Measurements from ENCODE around the gene VDAC1.
A peak's percentile ranks its signal among the peaks of the same experiment; 100 is the strongest.
"Not testable (repeated sequence)": the region's sequence is repeated elsewhere in the genome, so short reads cannot be mapped to it uniquely, and the experiment has no call there.

Gene VDAC1

DNA sequence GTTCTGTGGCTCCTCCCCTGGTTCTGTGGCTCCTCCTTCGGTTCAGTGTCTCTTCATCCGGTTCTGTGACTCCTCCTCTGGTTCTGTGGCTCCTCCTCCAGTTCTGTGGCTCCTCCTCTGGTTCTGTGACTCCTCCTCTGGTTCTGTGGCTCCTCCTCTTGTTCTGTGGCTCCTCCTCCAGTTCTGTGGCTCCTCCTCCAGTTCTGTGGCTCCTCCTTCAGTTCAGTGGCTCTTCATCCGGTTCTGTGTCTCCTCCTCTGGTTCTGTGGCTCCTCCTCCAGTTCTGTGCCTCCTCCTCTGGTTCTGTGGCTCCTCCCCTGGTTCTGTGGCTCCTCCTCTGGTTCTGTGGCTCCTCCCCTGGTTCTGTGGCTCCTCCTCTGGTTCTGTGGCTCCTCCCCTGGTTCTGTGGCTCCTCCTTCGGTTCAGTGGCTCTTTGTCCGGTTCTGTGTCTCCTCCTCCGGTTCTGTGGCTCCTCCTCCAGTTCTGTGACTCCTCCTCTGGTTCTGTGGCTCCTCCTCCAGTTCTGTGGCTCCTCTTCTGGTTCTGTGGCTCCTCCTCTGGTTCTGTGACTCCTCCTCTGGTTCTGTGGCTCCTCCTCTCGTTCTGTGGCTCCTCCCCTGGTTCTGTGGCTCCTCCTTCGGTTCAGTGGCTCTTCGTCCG, 68.7 kb downstream of the VDAC1 start:
- H3K79me1 ChIP-seq (replicated peaks; ENCODE audit: low read length, poor library complexity, severe bottlenecking); H3K36me3 ChIP-seq (ENCODE audit: control insufficient read depth in 1 of 2, insufficient read depth in 2 of 2, low read depth in 1 of 2, low read length in 2 of 2); H4K91ac ChIP-seq (ENCODE audit: low read length); H3K18ac ChIP-seq (ENCODE audit: low read depth in 1 of 2, low read length in 2 of 2); H3K14ac ChIP-seq (ENCODE audit: low read length in 2 of 2); H2AK5ac ChIP-seq (ENCODE audit: low read length, severe bottlenecking); H3K4me1 ChIP-seq (ENCODE audit: control insufficient read depth, insufficient read depth, low read depth, low read length); DNase-seq; H3K4ac ChIP-seq (ENCODE audit: low read depth in 1 of 2, low read length in 2 of 2); H3K27ac ChIP-seq (ENCODE audit: low read length, poor library complexity, severe bottlenecking); H3K9me3 ChIP-seq (ENCODE audit: control insufficient read depth, low read length); H3K4me3 ChIP-seq (ENCODE audit: insufficient read depth in 1 of 2, low read depth in 1 of 2, low read length in 2 of 2); H3K23ac ChIP-seq (ENCODE audit: low read length in 2 of 2); H3K9ac ChIP-seq (ENCODE audit: low read length); H2BK15ac ChIP-seq (ENCODE audit: low read depth, poor library complexity, severe bottlenecking); H2BK5ac ChIP-seq (ENCODE audit: low read depth, low read length, poor library complexity, severe bottlenecking); H4K8ac ChIP-seq (ENCODE audit: low read length); H3K4me2 ChIP-seq (ENCODE audit: low read length, poor library complexity, severe bottlenecking); H2BK120ac ChIP-seq (ENCODE audit: low read depth, low read length); H2AFZ ChIP-seq (ENCODE audit: low read depth, low read length); H2BK12ac ChIP-seq (ENCODE audit: low read length in 2 of 2): not testable (repeated sequence)
- H3K27me3 ChIP-seq (ENCODE audit: control insufficient read depth in 1 of 2, insufficient read depth in 1 of 2, low read length in 2 of 2) = peaks cover 0 to 25% of the 10 kb centered on the region in 2 experiments
- 72% methylated on average over 10 of the region's 10 CpGs for WGBS

GRCh38 chr5:133935667-133935940, 69.2 kb downstream of the VDAC1 start:
- peaks cover 0 to 23% of the 10 kb centered on the region in 2 experiments for H3K27me3 ChIP-seq (ENCODE audit: control insufficient read depth in 1 of 2, insufficient read depth in 1 of 2, low read length in 2 of 2)
- H3K4me2 ChIP-seq (ENCODE audit: low read length, poor library complexity, severe bottlenecking) = no peak overlapping the region
- peaks cover 0 to 4% of the 10 kb centered on the region in 2 experiments for H3K36me3 ChIP-seq (ENCODE audit: control insufficient read depth in 1 of 2, insufficient read depth in 2 of 2, low read depth in 1 of 2, low read length in 2 of 2)
- no peak overlapping the region for H2BK5ac ChIP-seq (ENCODE audit: low read depth, low read length, poor library complexity, severe bottlenecking)
- H4K91ac ChIP-seq (ENCODE audit: low read length) = no peak overlapping the region
- no peak overlapping the region for H3K18ac ChIP-seq (ENCODE audit: low read depth in 1 of 2, low read length in 2 of 2)
- no peak overlapping the region for H3K27ac ChIP-seq (ENCODE audit: low read length, poor library complexity, severe bottlenecking)
- DNase-seq = no peak
- no peak overlapping the region for H3K9ac ChIP-seq (ENCODE audit: low read length)
- no peak overlapping the region for H2BK15ac ChIP-seq (ENCODE audit: low read depth, poor library complexity, severe bottlenecking)
- H3K4me1 ChIP-seq (ENCODE audit: control insufficient read depth, insufficient read depth, low read depth, low read length) = peaks cover 7% of the 10 kb centered on the region
- H3K9me3 ChIP-seq (ENCODE audit: control insufficient read depth, low read length) = no peaks in the 10 kb centered on the region
- no peak overlapping the region for H2AFZ ChIP-seq (ENCODE audit: low read depth, low read length)
- peak overlapping the region in 1 of 2 experiments; percentile 58 for H3K14ac ChIP-seq (ENCODE audit: low read length in 2 of 2)
- no peaks in the 10 kb centered on the region for H3K79me1 ChIP-seq (replicated peaks; ENCODE audit: low read length, poor library complexity, severe bottlenecking)
- no peak overlapping the region for H2AK5ac ChIP-seq (ENCODE audit: low read length, severe bottlenecking)
- 63% methylated on average over 5 of the region's 5 CpGs for WGBS
- no peak overlapping the region for H2BK120ac ChIP-seq (ENCODE audit: low read depth, low read length)
- H3K23ac ChIP-seq (ENCODE audit: low read length in 2 of 2) = no peak overlapping the region
- H4K8ac ChIP-seq (ENCODE audit: low read length) = no peak overlapping the region
- H3K4ac ChIP-seq (ENCODE audit: low read depth in 1 of 2, low read length in 2 of 2) = no peak overlapping the region
- H3K4me3 ChIP-seq (ENCODE audit: insufficient read depth in 1 of 2, low read depth in 1 of 2, low read length in 2 of 2) = no peak overlapping the region
- H2BK12ac ChIP-seq (ENCODE audit: low read length in 2 of 2) = no peak overlapping the region

DNA sequence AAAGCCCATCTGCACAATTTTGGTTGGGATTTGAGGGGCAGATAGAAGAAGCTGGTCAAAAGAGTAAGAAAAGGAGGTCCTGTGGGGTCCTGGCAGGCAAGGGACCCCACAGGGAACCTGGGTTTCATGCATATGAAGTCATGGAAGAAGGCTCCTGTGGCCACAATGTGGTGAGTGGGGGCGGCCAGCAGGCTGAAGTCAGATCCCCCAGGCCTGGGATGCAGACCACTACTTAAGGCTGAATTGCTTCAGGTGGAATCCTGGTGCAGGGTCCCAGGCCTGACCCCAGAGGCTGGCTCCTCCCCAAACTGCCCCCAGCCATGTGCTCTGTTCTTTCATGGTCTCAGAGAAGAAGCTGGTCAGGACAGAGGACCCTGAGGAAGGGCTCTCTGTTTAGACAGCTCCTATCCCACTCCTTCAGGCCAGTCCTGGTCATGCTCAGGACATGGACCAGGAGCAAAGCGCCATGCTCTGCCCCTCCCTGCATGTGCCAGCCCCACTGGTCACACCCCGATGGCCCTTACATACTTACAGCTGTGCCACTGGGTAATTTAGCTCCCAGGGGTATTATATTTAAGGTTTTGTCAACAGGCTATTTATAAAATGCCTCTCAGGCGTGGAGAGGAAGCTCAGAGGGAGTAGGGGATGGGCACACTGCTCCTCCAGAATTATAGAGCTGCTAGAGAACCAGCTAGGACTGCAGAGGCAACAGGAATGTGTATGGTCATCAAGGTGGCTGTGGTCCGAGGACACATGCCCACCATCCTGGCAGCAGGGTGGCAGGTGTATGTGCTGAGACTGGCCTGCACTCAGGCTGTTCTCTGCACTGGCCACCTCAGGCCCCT, 69.7 kb downstream of the VDAC1 start:
- Histone ChIP-seq H2AFZ (ENCODE audit: low read depth, low read length) (no peak overlapping the region), H3K4me3 (ENCODE audit: insufficient read depth in 1 of 2, low read depth in 1 of 2, low read length in 2 of 2) (no peak overlapping the region), H2BK5ac (ENCODE audit: low read depth, low read length, poor library complexity, severe bottlenecking) (no peak overlapping the region), H3K23ac (ENCODE audit: low read length in 2 of 2) (no peak overlapping the region), H3K4ac (ENCODE audit: low read depth in 1 of 2, low read length in 2 of 2) (no peak overlapping the region), H2BK15ac (ENCODE audit: low read depth, poor library complexity, severe bottlenecking) (no peak overlapping the region), H4K91ac (ENCODE audit: low read length) (no peak overlapping the region), H3K36me3 (ENCODE audit: control insufficient read depth in 1 of 2, insufficient read depth in 2 of 2, low read depth in 1 of 2, low read length in 2 of 2) (peaks cover 0 to 4% of the 10 kb centered on the region in 2 experiments), H3K9ac (ENCODE audit: low read length) (no peak overlapping the region), H3K9me3 (ENCODE audit: control insufficient read depth, low read length) (no peaks in the 10 kb centered on the region), H3K4me1 (ENCODE audit: control insufficient read depth, insufficient read depth, low read depth, low read length) (peaks cover 12% of the 10 kb centered on the region), H3K27ac (ENCODE audit: low read length, poor library complexity, severe bottlenecking) (no peak overlapping the region), H2BK120ac (ENCODE audit: low read depth, low read length) (no peak overlapping the region), H2AK5ac (ENCODE audit: low read length, severe bottlenecking) (no peak overlapping the region), H3K18ac (ENCODE audit: low read depth in 1 of 2, low read length in 2 of 2) (no peak overlapping the region), H4K8ac (ENCODE audit: low read length) (no peak overlapping the region), H3K14ac (ENCODE audit: low read length in 2 of 2) (peak overlapping the region in 1 of 2 experiments; percentile 58), H3K4me2 (ENCODE audit: low read length, poor library complexity, severe bottlenecking) (no peak overlapping the region), H2BK12ac (ENCODE audit: low read length in 2 of 2) (no peak overlapping the region), H3K27me3 (ENCODE audit: control insufficient read depth in 1 of 2, insufficient read depth in 1 of 2, low read length in 2 of 2) (peaks cover 0 to 23% of the 10 kb centered on the region in 2 experiments), H3K79me1 (replicated peaks; ENCODE audit: low read length, poor library complexity, severe bottlenecking) (no peaks in the 10 kb centered on the region)
- no peak for DNase-seq
- WGBS = 79% methylated on average over 5 of the region's 5 CpGs

DNA sequence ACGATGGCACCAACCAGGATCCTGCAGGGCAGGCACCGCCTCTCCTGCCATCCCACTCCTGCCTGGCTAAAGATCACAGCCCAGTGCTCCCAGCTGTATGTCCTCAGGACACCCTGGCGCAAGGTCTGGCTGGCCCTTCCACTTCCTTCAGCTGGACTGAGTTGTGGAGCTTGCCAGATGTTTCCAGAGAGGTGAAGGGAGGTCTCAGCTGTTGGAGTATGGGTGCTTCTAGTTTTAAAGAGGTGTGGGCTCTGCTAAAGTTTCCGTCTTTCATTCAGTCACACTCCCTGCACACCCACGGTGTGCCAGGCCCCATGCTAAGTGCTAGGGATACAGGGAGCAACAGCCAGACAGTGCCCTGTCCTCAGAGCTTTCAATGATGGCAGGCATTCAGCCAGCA, 70.5 kb downstream of the VDAC1 start:
- no peak overlapping the region for H2BK120ac ChIP-seq (ENCODE audit: low read depth, low read length)
- no peak overlapping the region for H2BK5ac ChIP-seq (ENCODE audit: low read depth, low read length, poor library complexity, severe bottlenecking)
- H2BK12ac ChIP-seq (ENCODE audit: low read length in 2 of 2) = no peak overlapping the region
- H3K14ac ChIP-seq (ENCODE audit: low read length in 2 of 2) = no peak overlapping the region
- no peak overlapping the region for H2BK15ac ChIP-seq (ENCODE audit: low read depth, poor library complexity, severe bottlenecking)
- no peak overlapping the region for H3K23ac ChIP-seq (ENCODE audit: low read length in 2 of 2)
- H3K4ac ChIP-seq (ENCODE audit: low read depth in 1 of 2, low read length in 2 of 2) = no peak overlapping the region
- H3K27me3 ChIP-seq (ENCODE audit: control insufficient read depth in 1 of 2, insufficient read depth in 1 of 2, low read length in 2 of 2) = peaks cover 0 to 23% of the 10 kb centered on the region in 2 experiments
- WGBS = 65% methylated on average over 4 of the region's 5 CpGs
- no peak overlapping the region for H3K18ac ChIP-seq (ENCODE audit: low read depth in 1 of 2, low read length in 2 of 2)
- H3K27ac ChIP-seq (ENCODE audit: low read length, poor library complexity, severe bottlenecking) = no peak overlapping the region
- no peak overlapping the region for H3K4me3 ChIP-seq (ENCODE audit: insufficient read depth in 1 of 2, low read depth in 1 of 2, low read length in 2 of 2)
- H3K9me3 ChIP-seq (ENCODE audit: control insufficient read depth, low read length) = no peaks in the 10 kb centered on the region
- no peaks in the 10 kb centered on the region for H3K79me1 ChIP-seq (replicated peaks; ENCODE audit: low read length, poor library complexity, severe bottlenecking)
- no peak overlapping the region for H2AK5ac ChIP-seq (ENCODE audit: low read length, severe bottlenecking)
- no peak for DNase-seq
- H3K4me2 ChIP-seq (ENCODE audit: low read length, poor library complexity, severe bottlenecking) = no peak overlapping the region
- H3K9ac ChIP-seq (ENCODE audit: low read length) = no peak overlapping the region
- H3K4me1 ChIP-seq (ENCODE audit: control insufficient read depth, insufficient read depth, low read depth, low read length) = peaks cover 15% of the 10 kb centered on the region
- H4K91ac ChIP-seq (ENCODE audit: low read length) = no peak overlapping the region
- H4K8ac ChIP-seq (ENCODE audit: low read length) = no peak overlapping the region
- peaks cover 0 to 4% of the 10 kb centered on the region in 2 experiments for H3K36me3 ChIP-seq (ENCODE audit: control insufficient read depth in 1 of 2, insufficient read depth in 2 of 2, low read depth in 1 of 2, low read length in 2 of 2)
- H2AFZ ChIP-seq (ENCODE audit: low read depth, low read length) = no peak overlapping the region

Measured in mesenchymal stem cell (in vitro differentiated cells and primary cell).